ENCODE data around the gene NTPCR.
"Not testable (repeated sequence)": the region's sequence is repeated elsewhere in the genome, so short reads cannot be mapped to it uniquely, and the experiment has no call there.

GRCh38 chr1:232927166-232927565 lies 23.2 kb upstream of the NTPCR start:
- TF ChIP-seq CTCF, POLR2A (IDR thresholded peaks at IDR 0.05): not testable (repeated sequence)

All from vagina (tissue), 2 donors.